SK-N-MC (cell line): Measurements from ENCODE around the gene MATN4.

ENCODE experiments used
- EZH2 ChIP-seq: fragments of 200-600 bp; sonication (generic); IDR thresholded peaks from one replicate; pipeline ENCODE4 v1.6.1; 2017; ENCODE audit warnings: antibody characterized with exemption
- POLR2AphosphoS5 ChIP-seq: IDR thresholded peaks from 2 replicates; pipeline ENCODE4 v1.6.1; 2012; ENCODE audit warnings: mild to moderate bottlenecking, low read depth, low read length, borderline replicate concordance

DNA sequence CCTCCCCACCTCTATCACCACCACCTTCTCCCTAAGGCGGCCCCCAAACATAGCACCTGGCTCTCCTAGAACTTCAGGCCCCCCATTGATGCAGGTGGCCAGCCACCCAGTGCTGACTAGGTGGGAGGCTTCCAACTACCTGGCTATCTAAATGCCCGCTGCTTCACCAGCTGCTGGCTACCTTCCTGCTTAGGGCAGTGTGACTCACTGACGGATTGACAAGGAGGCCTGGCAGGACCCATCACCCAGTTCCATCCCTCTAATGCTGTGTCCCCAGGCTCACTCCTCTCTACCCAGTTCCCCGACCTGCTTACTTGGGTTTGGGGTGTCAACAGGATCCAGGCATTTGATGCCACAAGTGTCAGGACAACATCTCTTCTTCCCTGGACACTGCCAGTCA lies 54.8 kb downstream of the MATN4 start:
- TF ChIP-seq POLR2AphosphoS5 (no peak), EZH2 (no peak)
